Amniotic stem cell (primary cell): ENCODE results near the gene CELA2B.
"Not testable (repeated sequence)": the region's sequence is repeated elsewhere in the genome, so short reads cannot be mapped to it uniquely, and the experiment has no call there.

Source experiments
- DNase-seq: peaks from one replicate; lab custom pipeline; 2025; lab: John Stamatoyannopoulos, UW

CELA2B gene

GRCh38 chr1:15469361-15469760 lies 6.5 kb upstream of the CELA2B start:
- DNase-seq: no peak

GRCh38 chr1:15469821-15470448 lies 6.0 kb upstream of the CELA2B start:
- not testable (repeated sequence) for DNase-seq

GRCh38 chr1:15471067-15471466 lies 4.8 kb upstream of the CELA2B start:
- DNase-seq: not testable (repeated sequence)

GRCh38 chr1:15471723-15472122 lies 4.2 kb upstream of the CELA2B start:
- DNase-seq: not testable (repeated sequence)

- no peak for DNase-seq
Observed at GRCh38 chr1:15472587-15472986, 3.3 kb upstream of the CELA2B start.

DNA sequence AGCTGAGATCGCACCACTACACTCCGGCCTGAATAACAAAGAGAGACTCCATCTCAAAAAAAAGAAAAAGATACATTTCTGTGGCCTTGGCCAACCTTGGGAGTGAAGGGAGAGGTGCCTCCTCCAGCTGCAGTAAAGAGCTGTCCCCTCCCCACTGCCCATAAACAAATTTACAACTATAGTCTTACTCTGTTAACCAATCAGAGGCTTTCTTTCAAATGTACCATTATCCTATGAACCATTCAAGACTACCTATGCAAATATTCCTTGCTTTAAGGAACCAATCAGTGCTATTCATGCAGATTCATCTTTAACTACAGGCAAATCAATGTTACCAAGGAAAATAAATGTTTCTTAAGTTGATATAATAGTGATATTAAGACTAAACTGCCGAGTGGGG lies 1.0 kb downstream of the CELA2B start:
- no peak for DNase-seq

DNA sequence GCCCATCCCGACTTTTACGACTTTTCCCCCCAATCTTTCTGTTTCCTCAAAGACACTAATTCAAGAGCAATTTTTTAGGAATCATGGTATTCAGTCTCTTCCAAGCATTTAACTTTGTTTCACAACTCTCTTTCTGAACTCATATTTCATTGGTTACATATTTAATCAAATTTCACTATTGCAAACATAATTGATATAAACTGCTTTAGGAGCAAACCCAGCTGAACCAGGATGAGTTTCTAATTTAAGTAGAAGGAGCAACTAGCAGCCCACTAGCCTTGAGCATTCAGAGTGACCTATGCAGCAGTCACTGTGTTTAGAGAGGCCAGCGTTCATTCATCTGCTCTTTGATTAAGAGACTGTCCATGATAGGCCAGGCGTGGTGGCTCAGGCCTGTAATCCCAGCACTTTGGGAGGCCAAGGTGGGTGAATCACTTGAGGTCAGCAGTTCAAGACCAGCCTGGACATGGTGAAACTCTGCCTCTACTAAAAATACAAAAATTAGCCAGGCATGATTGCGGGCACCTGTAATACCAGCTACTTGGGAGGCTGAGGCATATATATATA lies 1.8 kb downstream of the CELA2B start:
- no peak for DNase-seq

- DNase-seq: no peak
Observed at GRCh38 chr1:15479654-15480347, 3.9 kb downstream of the CELA2B start.

- DNase-seq: not testable (repeated sequence)
Observed at GRCh38 chr1:15482455-15482854, 6.6 kb downstream of the CELA2B start.

- not testable (repeated sequence) for DNase-seq
Observed at GRCh38 chr1:15482983-15483543, 7.2 kb downstream of the CELA2B start.

GRCh38 chr1:15483971-15484370 lies 8.1 kb downstream of the CELA2B start:
- no peak for DNase-seq

GRCh38 chr1:15484443-15484842 lies 8.5 kb downstream of the CELA2B start:
- not testable (repeated sequence) for DNase-seq

- DNase-seq: no peak
Observed at GRCh38 chr1:15485636-15486035, 9.7 kb downstream of the CELA2B start.

DNA sequence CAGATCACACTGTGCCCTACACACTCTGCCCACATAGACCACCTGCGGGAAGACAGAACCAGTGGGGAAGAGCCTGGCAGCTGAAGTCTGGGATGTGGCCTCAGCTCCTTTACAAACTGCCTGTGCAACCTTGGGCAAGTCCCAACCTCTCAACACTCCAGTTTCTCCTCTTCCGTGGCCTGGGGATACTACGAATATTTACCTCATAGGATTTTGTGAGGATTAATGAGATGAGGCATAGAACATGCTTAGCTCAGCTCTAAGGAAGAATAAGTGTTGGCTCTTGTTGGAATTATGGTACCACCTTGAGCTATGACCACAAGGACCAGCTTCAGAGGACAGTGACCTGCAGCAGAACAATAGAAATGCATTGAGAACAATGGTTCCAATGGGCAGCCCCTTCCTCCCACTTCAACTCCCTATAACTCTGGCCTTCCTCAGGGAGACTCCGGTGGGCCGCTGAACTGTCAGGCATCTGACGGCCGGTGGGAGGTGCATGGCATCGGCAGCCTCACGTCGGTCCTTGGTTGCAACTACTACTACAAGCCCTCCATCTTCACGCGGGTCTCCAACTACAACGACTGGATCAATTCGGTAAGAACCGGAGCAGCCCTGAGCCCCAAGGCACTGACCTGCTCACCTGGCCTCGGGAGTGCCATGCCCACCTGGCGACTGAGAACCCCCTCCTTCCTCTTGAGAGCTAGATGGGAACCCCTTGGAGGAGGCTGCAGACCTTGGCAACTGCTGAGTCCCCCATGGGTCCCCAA lies 11.1 kb downstream of the CELA2B start:
- DNase-seq: not testable (repeated sequence)

GRCh38 chr1:15488371-15488770 lies 12.5 kb downstream of the CELA2B start:
- DNase-seq: no peak

GRCh38 chr1:15489052-15489736 lies 13.3 kb downstream of the CELA2B start:
- no peak for DNase-seq

GRCh38 chr1:15491010-15491409 lies 15.1 kb downstream of the CELA2B start:
- DNase-seq: not testable (repeated sequence)

GRCh38 chr1:15492596-15492995 lies 16.7 kb downstream of the CELA2B start:
- no peak for DNase-seq

DNA sequence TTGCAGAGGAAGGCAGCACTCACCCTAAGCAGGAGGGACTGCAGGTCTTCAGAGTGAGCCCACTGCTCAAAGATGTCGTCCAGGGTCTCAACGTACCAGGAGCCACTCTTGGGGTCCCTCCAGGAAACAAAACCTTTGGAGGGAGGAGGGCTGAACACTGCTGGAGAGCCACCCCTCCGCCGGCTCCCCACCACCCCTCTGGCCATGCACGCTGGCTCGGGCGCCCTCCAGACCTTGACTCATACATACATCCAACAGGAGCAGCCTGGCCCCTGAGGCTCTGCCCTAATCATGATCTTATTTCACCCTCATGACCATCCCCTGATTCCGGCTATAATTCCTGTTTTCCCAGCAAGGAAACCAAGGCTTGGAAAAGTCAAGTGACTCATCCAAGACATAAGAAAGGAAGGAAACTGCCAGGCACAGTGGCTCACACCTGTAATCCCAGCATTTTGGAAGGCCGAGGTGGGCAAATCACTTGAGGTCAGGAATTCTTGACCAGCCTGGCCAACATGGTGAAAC lies 18.0 kb downstream of the CELA2B start:
- no peak for DNase-seq

DNA sequence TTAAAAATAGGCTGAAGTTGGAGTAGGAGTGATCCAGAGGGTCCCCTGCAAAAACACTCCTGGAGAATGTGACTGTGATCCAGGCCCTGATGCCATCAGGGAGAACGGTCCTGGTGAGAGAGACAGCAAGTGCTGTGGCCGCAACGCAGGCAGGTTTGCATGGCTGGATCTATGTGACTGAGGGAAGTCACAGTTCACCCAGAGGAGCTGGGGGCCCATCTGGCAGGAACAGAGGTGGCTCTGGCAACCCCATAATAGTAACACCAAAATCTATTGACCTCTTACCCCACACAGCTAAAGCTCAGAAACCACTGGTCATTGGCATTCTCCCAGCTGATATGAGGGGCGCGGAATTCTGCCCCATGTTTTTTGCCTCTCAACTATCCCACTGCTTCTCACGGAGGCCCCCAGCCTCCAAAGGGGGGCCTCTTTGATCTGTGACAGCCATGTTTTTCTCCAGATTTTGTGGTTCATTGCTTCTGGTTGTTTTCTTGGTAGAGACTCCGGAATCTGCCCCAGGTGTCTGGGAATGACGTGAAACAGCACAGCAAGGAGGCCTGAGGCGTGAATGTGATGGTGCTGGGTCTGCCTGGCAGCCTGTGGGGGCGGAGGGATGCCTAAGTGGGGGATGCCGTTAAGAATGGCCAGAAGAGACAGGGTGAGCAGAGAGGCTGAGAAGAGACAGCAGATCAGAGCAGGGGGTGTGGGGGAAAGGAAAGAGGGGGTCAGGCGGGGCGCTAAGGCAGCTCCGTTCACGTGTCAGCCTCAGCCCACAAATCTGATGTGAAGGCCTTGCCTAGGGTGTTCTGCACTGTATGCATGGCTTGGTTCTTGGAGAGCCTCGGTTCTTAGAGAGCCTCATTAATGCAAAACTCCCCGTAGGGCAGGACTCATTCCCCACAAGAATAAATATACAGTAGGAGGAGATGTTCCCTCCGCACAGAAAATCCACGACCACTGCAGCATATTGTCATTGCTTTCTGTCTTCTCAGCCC lies 24.6 kb downstream of the CELA2B start:
- no peak for DNase-seq
